Common myeloid progenitor, CD34-positive (primary cell): ENCODE data around the gene MYLK4.

Source experiments
- CTCF ChIA-PET: fragments of 350-600 bp; sonication (Branson Sonifier 250); formaldehyde crosslinking; loops from one replicate; lab custom pipeline; 2021; ENCODE audit warnings: antibody characterized with exemption; lab: Charles Lee
- POLR2A ChIA-PET: fragments of 350-600 bp; sonication (Branson Sonifier 250); formaldehyde crosslinking; loops from one replicate; lab custom pipeline; 2021; ENCODE audit warnings: antibody characterized with exemption; lab: Charles Lee
- DNase-seq, 3 donors: peaks; one replicate each; pipeline versions ENCODE4 v3.0.0 to v3.0.0-alpha.2; 2013
- H3K27ac ChIP-seq, 2 experiments: 1 replicate in 1 of 2; 2 replicates in 1 of 2; pipeline ENCODE4 v1.7.0; 2013; ENCODE audit warnings: inconsistent platforms in 2 of 2, low read length in 2 of 2, mild to moderate bottlenecking in 2 of 2, low read depth in 1 of 2, moderate library complexity in 1 of 2; ENCODE audit not compliant: severe bottlenecking in 2 of 2, insufficient read depth in 1 of 2, poor library complexity in 1 of 2
- H3K27me3 ChIP-seq, 5 experiments: replicated peaks in 2 of 5; 1 replicate in 3 of 5; 2 replicates in 2 of 5; pipeline versions ENCODE4 v1.6.1 to v1.7.0; 2013; ENCODE audit warnings: low read length in 4 of 5, mild to moderate bottlenecking in 2 of 5, moderate library complexity in 2 of 5, inconsistent platforms in 1 of 5; ENCODE audit not compliant: insufficient read depth in 5 of 5, control insufficient read depth in 4 of 5
- H3K36me3 ChIP-seq, 4 experiments: 1 replicate in 2 of 4; 2 replicates in 2 of 4; pipeline versions ENCODE4 v1.6.1 to v1.7.0; 2013; ENCODE audit warnings: low read length in 3 of 4, control low read depth in 1 of 4, mild to moderate bottlenecking in 1 of 4; ENCODE audit not compliant: control insufficient read depth in 4 of 4, insufficient read depth in 4 of 4
- H3K4me1 ChIP-seq, 4 experiments: 1 replicate in 3 of 4; 2 replicates in 1 of 4; pipeline versions ENCODE4 v1.6.1 to v1.7.1; 2013; ENCODE audit warnings: low read length in 3 of 4, mild to moderate bottlenecking in 3 of 4, control low read depth in 1 of 4, inconsistent platforms in 1 of 4, moderate library complexity in 1 of 4; ENCODE audit not compliant: control insufficient read depth in 4 of 4, insufficient read depth in 4 of 4; ENCODE audit errors: control extremely low read depth in 1 of 4
- H3K4me3 ChIP-seq, 7 experiments: 1 replicate in 4 of 7; 2 replicates in 3 of 7; pipeline versions ENCODE4 v1.5.1 to v1.7.0; 2013; ENCODE audit warnings: mild to moderate bottlenecking in 7 of 7, low read length in 6 of 7, moderate library complexity in 6 of 7, inconsistent platforms in 2 of 7, low read depth in 2 of 7, control low read depth in 1 of 7; ENCODE audit not compliant: insufficient read depth in 4 of 7, control insufficient read depth in 1 of 7; ENCODE audit errors: extremely low read depth in 1 of 7
- H3K9me3 ChIP-seq, 5 experiments: 1 replicate in 4 of 5; 2 replicates in 1 of 5; pipeline versions ENCODE4 v1.6.1 to v1.7.1; 2013; ENCODE audit warnings: low read length in 4 of 5, mild to moderate bottlenecking in 2 of 5, inconsistent platforms in 1 of 5, low read depth in 1 of 5, moderate library complexity in 1 of 5; ENCODE audit not compliant: control insufficient read depth in 4 of 5, insufficient read depth in 2 of 5; ENCODE audit errors: control extremely low read depth in 1 of 5
- WGBS: methylation state at CpG from one replicate; pipeline ENCODE4 v1.1.5; 2013; ENCODE audit not compliant: insufficient coverage; 5-methylcytosine and 5-hydroxymethylcytosine counted together

MYLK4 gene

DNA sequence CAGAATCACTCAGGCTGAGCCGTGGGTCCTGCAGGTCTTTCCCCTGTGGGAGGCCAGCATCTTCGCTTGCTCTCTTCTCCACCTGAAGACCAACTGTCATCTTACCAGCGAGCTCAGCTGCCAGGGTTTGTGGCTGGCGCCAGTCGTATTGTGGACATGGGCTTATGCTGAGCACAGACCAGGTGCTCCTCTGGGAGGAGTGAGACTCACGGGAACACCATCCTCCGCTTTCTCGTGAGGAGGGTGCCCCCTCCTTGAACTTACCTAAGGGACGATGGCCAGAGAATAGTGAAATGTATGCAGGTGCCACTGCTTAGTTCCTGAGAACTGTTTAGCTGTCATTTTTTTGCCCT, 31.6 kb upstream of the MYLK4 start:
- Histone ChIP-seq H3K4me3 (no peak overlapping the region), H3K27ac (peak overlapping the region; percentile 46 to 76), H3K4me1 (peaks cover 15 to 60% (median 39%) of the 10 kb centered on the region in 4 experiments), H3K27me3 (no peaks in the 10 kb centered on the region), H3K9me3 (no peaks in the 10 kb centered on the region), H3K36me3 (peaks cover 6 to 88% (median 48%) of the 10 kb centered on the region in 4 experiments)
- WGBS = 86% methylated on average over 8 of the region's 9 CpGs
- CTCF ChIA-PET = interaction anchor here (0.7 to 12.0 kb wide), 12 partner anchors 9 to 207 kb away, joined by 3 to 192 read pairs (median 5); partner anchors contain the start of genes SERPINB1 and WRNIP1
- POLR2A ChIA-PET = interaction anchor here (0.5 to 1.4 kb wide), 3 partner anchors 50 to 228 kb away, joined by 3 to 4 read pairs (median 3); no protein-coding TSS in a partner anchor
- DNase-seq = no peak

DNA sequence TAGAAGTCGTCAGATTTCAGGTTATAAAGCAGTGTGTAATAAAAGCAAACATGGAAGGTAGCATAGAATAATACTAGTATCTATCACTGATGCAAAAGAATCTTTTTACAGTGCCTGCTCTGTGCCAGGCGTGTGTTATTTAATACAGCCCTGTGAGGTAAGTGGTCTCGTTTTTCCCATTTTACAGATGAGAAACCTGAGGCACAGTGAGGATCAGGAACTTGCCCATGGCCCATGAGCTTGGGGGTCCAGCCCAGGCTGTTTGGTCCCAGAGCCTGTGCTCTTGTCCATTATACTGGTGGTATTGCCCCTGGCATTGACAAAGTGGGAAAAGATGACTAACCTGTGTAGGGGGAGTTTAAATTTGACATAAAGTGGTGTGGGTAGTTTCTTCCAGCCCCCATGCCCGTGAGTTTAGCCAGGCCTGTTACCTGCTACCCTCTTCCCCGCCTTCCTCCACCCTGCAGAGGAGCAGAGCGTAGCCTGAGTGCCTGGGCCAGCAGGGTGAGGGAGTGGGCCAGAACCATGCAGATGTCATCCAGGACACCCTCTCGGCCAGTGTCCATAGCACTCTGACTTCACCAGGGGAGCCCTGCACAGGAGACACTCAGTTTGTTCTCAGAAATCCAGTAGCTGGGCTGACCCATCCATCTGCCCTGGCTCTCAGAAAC, 31.1 kb upstream of the MYLK4 start:
- H3K4me1 ChIP-seq = peaks cover 15 to 63% (median 39%) of the 10 kb centered on the region in 4 experiments
- WGBS = 100% methylated on average over 3 of the region's 7 CpGs
- H3K27ac ChIP-seq = peak overlapping the region; percentile 46 to 76
- H3K4me3 ChIP-seq = no peak overlapping the region
- ChIA-PET POLR2A (no interaction called here), CTCF (interaction anchor here (0.7 to 12.0 kb wide), 11 partner anchors 8 to 207 kb away, joined by 3 to 192 read pairs (median 6); partner anchors contain the start of genes SERPINB1 and WRNIP1)
- H3K36me3 ChIP-seq = peaks cover 6 to 90% (median 49%) of the 10 kb centered on the region in 4 experiments
- no peak for DNase-seq
- no peaks in the 10 kb centered on the region for H3K27me3 ChIP-seq
- no peaks in the 10 kb centered on the region for H3K9me3 ChIP-seq

DNA sequence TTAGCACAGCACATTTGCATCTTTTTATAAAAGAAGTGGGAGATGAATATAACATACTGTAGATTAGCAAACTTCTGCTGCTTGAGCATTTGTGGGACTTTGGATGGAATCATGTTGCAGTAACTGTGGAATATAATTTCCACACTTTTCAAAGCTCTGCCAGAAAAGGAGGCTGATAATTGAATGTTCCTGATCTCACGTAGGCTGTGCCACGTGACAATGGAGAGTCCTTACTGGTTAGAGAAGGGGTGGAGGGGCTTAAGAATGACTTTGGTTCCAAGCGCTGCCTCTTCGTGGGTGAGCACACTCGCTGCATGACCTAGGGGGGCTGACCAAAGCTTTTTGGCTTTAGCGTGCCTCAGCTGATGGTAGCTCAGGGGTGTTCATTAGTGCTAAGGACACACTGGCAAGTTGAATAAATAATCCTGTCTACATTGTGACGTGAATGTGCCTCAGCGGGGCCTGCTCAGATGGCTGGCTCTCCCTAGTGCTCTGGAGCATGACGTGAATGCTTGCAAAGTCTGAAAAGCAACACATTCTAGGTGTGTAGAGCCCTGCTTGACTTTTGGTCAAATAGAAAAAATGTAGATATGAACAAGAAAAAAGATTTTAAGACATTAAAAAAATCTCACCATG, 29.5 kb upstream of the MYLK4 start:
- Histone ChIP-seq H3K27ac (peak overlapping the region in 1 of 2 experiments; percentile 16), H3K27me3 (no peaks in the 10 kb centered on the region), H3K4me3 (no peak overlapping the region), H3K9me3 (no peaks in the 10 kb centered on the region), H3K4me1 (peaks cover 12 to 56% (median 33%) of the 10 kb centered on the region in 4 experiments), H3K36me3 (peaks cover 6 to 86% (median 52%) of the 10 kb centered on the region in 4 experiments)
- 95% methylated on average over 9 of the region's 9 CpGs for WGBS
- CTCF ChIA-PET = interaction anchor here (0.7 to 12.0 kb wide), 9 partner anchors 9 to 209 kb away, joined by 3 to 192 read pairs (median 5); partner anchors contain the start of genes SERPINB1 and WRNIP1
- POLR2A ChIA-PET = interaction anchor here (0.8 kb wide), 1 partner anchor 10 kb away, joined by 3 read pairs; no protein-coding TSS in a partner anchor
- DNase-seq = no peak

- Histone ChIP-seq H3K9me3 (no peaks in the 10 kb centered on the region), H3K27ac (peak overlapping the region in 1 of 2 experiments; percentile 27), H3K4me3 (no peak overlapping the region), H3K36me3 (peaks cover 22 to 93% (median 72%) of the 10 kb centered on the region in 4 experiments), H3K4me1 (peaks cover 0 to 53% (median 8%) of the 10 kb centered on the region in 4 experiments), H3K27me3 (no peaks in the 10 kb centered on the region)
- WGBS = 100% methylated on average over 1 of the region's 3 CpGs
- DNase-seq = no peak
- POLR2A ChIA-PET = interaction anchor here (0.6 kb wide), 1 partner anchor 11 kb away, joined by 3 read pairs; no protein-coding TSS in a partner anchor
- CTCF ChIA-PET = interaction anchor here (0.6 to 12.0 kb wide), 7 partner anchors 7 to 66 kb away, joined by 3 to 192 read pairs (median 3); partner anchors contain the start of gene WRNIP1
Measured at GRCh38 chr6:2777249-2777648, 26.5 kb upstream of the MYLK4 start.

GRCh38 chr6:2775003-2775402, 24.3 kb upstream of the MYLK4 start:
- no peak overlapping the region for H3K27ac ChIP-seq
- DNase-seq = no peak
- no peak overlapping the region for H3K4me3 ChIP-seq
- H3K9me3 ChIP-seq = no peaks in the 10 kb centered on the region
- WGBS = 100% methylated on average over 1 of the region's 1 CpG
- CTCF ChIA-PET = interaction anchor here (1.4 to 12.0 kb wide), 3 partner anchors 5 to 16 kb away, joined by 3 to 192 read pairs (median 192); partner anchors contain the start of gene WRNIP1
- H3K4me1 ChIP-seq = peaks cover under 1 to 64% (median 13%) of the 10 kb centered on the region in 4 experiments
- POLR2A ChIA-PET = no interaction called here
- peaks cover 28 to 91% (median 65%) of the 10 kb centered on the region in 4 experiments for H3K36me3 ChIP-seq
- no peaks in the 10 kb centered on the region for H3K27me3 ChIP-seq

- Histone ChIP-seq H3K4me3 (no peak overlapping the region), H3K36me3 (peaks cover 23 to 81% (median 54%) of the 10 kb centered on the region in 4 experiments), H3K27me3 (no peaks in the 10 kb centered on the region), H3K4me1 (peaks cover 10 to 78% (median 20%) of the 10 kb centered on the region in 4 experiments), H3K9me3 (no peaks in the 10 kb centered on the region), H3K27ac (no peak overlapping the region)
- 50% methylated on average over 2 of the region's 3 CpGs for WGBS
- POLR2A ChIA-PET = no interaction called here
- CTCF ChIA-PET = interaction anchor here (1.1 to 11.4 kb wide), 9 partner anchors 7 to 175 kb away, joined by 3 to 192 read pairs (median 7); partner anchors contain the start of genes MYLK4 and SERPINB1
- DNase-seq = no peak
Measured at GRCh38 chr6:2773449-2773848, 22.7 kb upstream of the MYLK4 start.
